IMR-90 (cell line): ENCODE measurements around the gene USP50. TPM values are rescaled to one million over a fixed set of nuclear protein-coding genes. Genes with fewer than 3 reads are reported as not detected.

ENCODE experiments used
- ATAC-seq: fragments of 200-7000 bp; cut with Tn5 transposase; 2 replicates; pipeline ENCODE4 v1.9.1; 2020; ENCODE audit warnings: low read depth, mild to moderate bottlenecking, moderate library complexity
- BruUV-seq: library from RNA; stranded (reverse); fragments of 400-500 nt; replicated peaks from 2 replicates; lab custom pipeline; 2021; lab: Mats Ljungman, UMichigan
- CTCF ChIA-PET: fragments of 300-600 bp; formaldehyde crosslinking; extraction: SDS; loops from one replicate; lab custom pipeline; 2021; ENCODE audit warnings: antibody characterized with exemption; lab: Yijun Ruan, JAX
- POLR2A ChIA-PET: fragments of 300-600 bp; sonication (Branson Sonifier 250); formaldehyde crosslinking; loops from one replicate; lab custom pipeline; 2022; ENCODE audit warnings: antibody characterized with exemption; ENCODE audit not compliant: unreplicated experiment; lab: Charles Lee
- DNase-seq: peaks from one replicate; pipeline ENCODE4 v3.0.0; 2013
- H2AFZ ChIP-seq: replicated peaks from 2 replicates; pipeline ENCODE3; 2013; ENCODE audit warnings: low read length, mild to moderate bottlenecking; ENCODE audit not compliant: poor library complexity
- H2AK5ac ChIP-seq: 2 replicates; pipeline ENCODE4 v1.6.1; 2013; ENCODE audit warnings: low read depth, low read length, inconsistent platforms
- H2AK9ac ChIP-seq: replicated peaks from 2 replicates; pipeline ENCODE3; 2013; ENCODE audit warnings: mild to moderate bottlenecking, low read depth, low read length, moderate library complexity; ENCODE audit not compliant: poor library complexity
- H2BK120ac ChIP-seq: 2 replicates; pipeline ENCODE4 v1.6.1; 2013; ENCODE audit warnings: low read depth, low read length, inconsistent platforms
- H2BK15ac ChIP-seq: 3 replicates; pipeline ENCODE4 v1.6.1; 2013; ENCODE audit warnings: low read depth, low read length, inconsistent platforms
- H2BK20ac ChIP-seq: 2 replicates; pipeline ENCODE4 v1.6.1; 2013; ENCODE audit warnings: low read depth, mild to moderate bottlenecking, inconsistent platforms, low read length, moderate library complexity
- H2BK5ac ChIP-seq: 2 replicates; pipeline ENCODE4 v1.6.1; 2013; ENCODE audit warnings: mild to moderate bottlenecking, low read depth, low read length, inconsistent platforms; ENCODE audit not compliant: poor library complexity, severe bottlenecking
- H3K14ac ChIP-seq: replicated peaks from 2 replicates; pipeline ENCODE4 v1.6.1; 2013; ENCODE audit warnings: low read depth, low read length, inconsistent platforms
- H3K18ac ChIP-seq: 2 replicates; pipeline ENCODE4 v1.6.1; 2013; ENCODE audit warnings: low read depth, low read length, control low read depth
- H3K23ac ChIP-seq: 2 replicates; pipeline ENCODE4 v1.6.1; 2013; ENCODE audit warnings: low read depth, low read length, inconsistent platforms
- H3K27ac ChIP-seq: 2 replicates; pipeline ENCODE4 v1.5.1; 2013; ENCODE audit warnings: mild to moderate bottlenecking, control low read depth, low read length; ENCODE audit not compliant: insufficient read depth
- H3K27me3 ChIP-seq: 2 replicates; pipeline ENCODE4 v1.6.1; 2013; ENCODE audit warnings: low read length; ENCODE audit not compliant: control insufficient read depth, insufficient read depth
- H3K36me3 ChIP-seq: 2 replicates; pipeline ENCODE4 v1.6.1; 2013; ENCODE audit warnings: low read length, mixed read lengths; ENCODE audit not compliant: control insufficient read depth, insufficient read depth
- H3K4ac ChIP-seq: 2 replicates; pipeline ENCODE4 v1.6.1; 2013; ENCODE audit warnings: low read depth, low read length, inconsistent platforms
- H3K4me1 ChIP-seq: 2 replicates; pipeline ENCODE4 v1.6.1; 2013; ENCODE audit warnings: low read length, mixed read lengths; ENCODE audit not compliant: control insufficient read depth, insufficient read depth
- H3K4me2 ChIP-seq: 2 replicates; pipeline ENCODE4 v1.6.1; 2013; ENCODE audit warnings: low read depth, mild to moderate bottlenecking, control low read depth, low read length, moderate library complexity
- H3K4me3 ChIP-seq: 2 replicates; pipeline ENCODE4 v1.5.1; 2013; ENCODE audit warnings: low read depth, mild to moderate bottlenecking, control low read depth, low read length, moderate library complexity; ENCODE audit not compliant: insufficient read depth
- H3K56ac ChIP-seq: 2 replicates; pipeline ENCODE4 v1.6.1; 2013; ENCODE audit warnings: low read length, inconsistent platforms; ENCODE audit not compliant: insufficient read depth; ENCODE audit errors: extremely low read depth
- H3K79me1 ChIP-seq, 2 experiments: 2 replicates each; pipeline ENCODE4 v1.6.1; 2013; ENCODE audit warnings: low read length in 2 of 2, inconsistent platforms in 1 of 2, low read depth in 1 of 2
- H3K9ac ChIP-seq: 2 replicates; pipeline ENCODE4 v1.6.1; 2013; ENCODE audit warnings: low read depth, low read length, control low read depth
- H3K9me1 ChIP-seq: 2 replicates; pipeline ENCODE4 v1.6.1; 2013; ENCODE audit warnings: low read length, inconsistent platforms; ENCODE audit not compliant: insufficient read depth
- H3K9me3 ChIP-seq: 2 replicates; pipeline ENCODE4 v1.6.1; 2013; ENCODE audit warnings: low read length; ENCODE audit not compliant: control insufficient read depth, insufficient read depth
- H4K20me1 ChIP-seq: 2 replicates; pipeline ENCODE4 v1.6.1; 2013; ENCODE audit warnings: low read length, inconsistent platforms; ENCODE audit not compliant: insufficient read depth
- H4K5ac ChIP-seq: 2 replicates; pipeline ENCODE4 v1.6.1; 2013; ENCODE audit warnings: mild to moderate bottlenecking, low read depth, low read length, control low read depth
- H4K8ac ChIP-seq, 2 experiments: 2 replicates each; pipeline ENCODE4 v1.6.1; 2013; ENCODE audit warnings: low read depth in 2 of 2, low read length in 2 of 2, control low read depth in 1 of 2, inconsistent platforms in 1 of 2
- H4K91ac ChIP-seq: 2 replicates; pipeline ENCODE4 v1.6.1; 2013; ENCODE audit warnings: low read depth, low read length, inconsistent platforms; ENCODE audit not compliant: insufficient read depth
- BHLHE40 ChIP-seq: fragments of 150-350 bp; IDR thresholded peaks from 2 replicates; pipeline ENCODE4 v1.6.1; 2016; ENCODE audit warnings: mild to moderate bottlenecking, low read depth, low read length
- CEBPB ChIP-seq: IDR thresholded peaks from 2 replicates; pipeline ENCODE4 v1.6.1; 2012; ENCODE audit warnings: low read depth, low read length, improper control_type of control experiment
- CHD1 ChIP-seq: IDR thresholded peaks from 2 replicates; pipeline ENCODE4 v1.6.1; 2012; ENCODE audit warnings: low read depth, low read length, improper control_type of control experiment
- CTCF ChIP-seq: conservative IDR thresholded peaks from 2 replicates; pipeline ENCODE4 v1.5.1; 2012; ENCODE audit warnings: mild to moderate bottlenecking, low read depth, low read length, improper control_type of control experiment
- ELK1 ChIP-seq: fragments of 150-350 bp; IDR thresholded peaks from 2 replicates; pipeline ENCODE4 v1.6.1; 2016; ENCODE audit warnings: low read depth, mild to moderate bottlenecking, low read length, moderate library complexity, borderline replicate concordance
- MAFK ChIP-seq: IDR thresholded peaks from 2 replicates; pipeline ENCODE4 v1.6.1; 2012; ENCODE audit warnings: low read depth, low read length, improper control_type of control experiment
- MAZ ChIP-seq: IDR thresholded peaks from 2 replicates; pipeline ENCODE4 v1.6.1; 2012; ENCODE audit warnings: low read depth, mild to moderate bottlenecking, low read length, improper control_type of control experiment, moderate library complexity, borderline replicate concordance
- RAD21 ChIP-seq: IDR thresholded peaks from 2 replicates; pipeline ENCODE4 v1.6.1; 2012; ENCODE audit warnings: low read length, improper control_type of control experiment
- RCOR1 ChIP-seq: IDR thresholded peaks from 2 replicates; pipeline ENCODE4 v1.6.1; 2012; ENCODE audit warnings: mild to moderate bottlenecking, low read length, improper control_type of control experiment; ENCODE audit not compliant: insufficient replicate concordance
- RFX5 ChIP-seq: IDR thresholded peaks from 2 replicates; pipeline ENCODE4 v1.8.0; 2012; ENCODE audit warnings: low read depth, mild to moderate bottlenecking, low read length, moderate library complexity
- SMC3 ChIP-seq: fragments of 150-350 bp; IDR thresholded peaks from 2 replicates; pipeline ENCODE4 v1.6.1; 2016; ENCODE audit warnings: low read depth, mild to moderate bottlenecking, antibody characterized with exemption, low read length, moderate library complexity
- USF2 ChIP-seq: fragments of 150-350 bp; IDR thresholded peaks from 2 replicates; pipeline ENCODE4 v1.6.1; 2017; ENCODE audit warnings: mild to moderate bottlenecking, antibody characterized with exemption, low read length, low read depth
- WGBS, 2 experiments: methylation state at CpG; one replicate each; pipeline versions ENCODE4 v1.1.5 to v1.1.7; 2013; ENCODE audit warnings: missing lambda C conversion rate in 2 of 2; ENCODE audit not compliant: insufficient read length in 1 of 2; ENCODE audit errors: extremely low coverage in 2 of 2; 5-methylcytosine and 5-hydroxymethylcytosine counted together
- dilution Hi-C: fragments of 300-500 bp; cut with HindIII; formaldehyde crosslinking; loops from one replicate; pipeline ENCODE4 v1.14.3; 2018; ENCODE audit warnings: low sequenced_read_pairs; ENCODE audit not compliant: unreplicated experiment
- in situ Hi-C: fragments of 300-500 bp; cut with MboI; formaldehyde crosslinking; loops from 3 replicates; pipeline ENCODE4 v1.14.3; 2019; ENCODE audit warnings: low sequenced_read_pairs, inconsistent platforms, mixed read lengths
- intact Hi-C: fragments of 100-400 bp; cut with micrococcal nuclease; formaldehyde crosslinking; loops from 2 replicates; pipeline ENCODE4 v1.10.0; 2022
- polyA plus RNA-seq, 3 experiments: library from polyadenylated mRNA; depleted of rRNA; stranded (reverse); fragments of >200 nt; gene quantifications; 2 replicates each; pipeline ENCODE4 v1.2.3, GENCODE V29; 2012; ENCODE audit warnings: low replicate concordance in 1 of 3
- total RNA-seq: library from RNA; depleted of rRNA; stranded (reverse); fragments of >200 nt; gene quantifications from 2 replicates; pipeline ENCODE4 v1.2.3, GENCODE V29; 2012

The USP50 gene
- total and polyA plus RNA-seq, 2 of the 4 experiments (the other 2 are of a cell fraction): not detected

DNA sequence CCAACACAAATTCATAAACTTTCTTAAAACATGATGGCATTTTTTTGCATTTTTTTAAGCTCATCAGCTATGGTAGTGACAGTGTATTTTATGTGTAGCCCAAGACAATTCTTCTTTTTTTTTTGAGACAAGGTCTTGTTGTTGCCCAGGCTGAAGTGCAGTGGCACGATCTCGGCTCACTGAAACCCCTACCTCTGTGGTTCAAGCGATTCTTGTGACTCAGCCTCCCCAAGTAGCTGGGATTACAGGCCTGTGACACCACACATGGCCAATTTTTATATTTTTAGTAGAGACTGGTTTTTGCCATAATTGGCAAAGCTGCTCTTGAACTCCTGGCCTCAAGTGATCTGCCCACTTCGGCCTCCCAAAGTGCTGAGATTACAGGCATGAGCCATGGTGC, 17.3 kb upstream of the USP50 start:
- Histone ChIP-seq H2AK5ac (no peak overlapping the region), H3K4me2 (no peak overlapping the region), H3K14ac (no peak overlapping the region), H3K4me3 (no peak overlapping the region), H4K8ac (no peak overlapping the region), H2AFZ (no peak overlapping the region), H3K23ac (no peak overlapping the region), H4K5ac (no peak overlapping the region), H2AK9ac (no peak overlapping the region), H3K9ac (no peak overlapping the region), H3K36me3 (peaks cover 23% of the 10 kb centered on the region), H3K9me1 (no peaks in the 10 kb centered on the region), H3K27ac (no peak overlapping the region), H3K4ac (no peak overlapping the region), H2BK15ac (no peak overlapping the region), H3K79me1 (peaks cover 0 to 9% of the 10 kb centered on the region in 2 experiments; a peak in 1 of 4 replicates), H2BK120ac (no peak overlapping the region), H4K20me1 (no peaks in the 10 kb centered on the region), H3K27me3 (no peaks in the 10 kb centered on the region), H3K56ac (no peak overlapping the region), H3K18ac (no peak overlapping the region), H4K91ac (no peak overlapping the region), H2BK5ac (no peak overlapping the region), H2BK20ac (no peak overlapping the region), H3K4me1 (no peaks in the 10 kb centered on the region), H3K9me3 (no peaks in the 10 kb centered on the region)
- POLR2A ChIA-PET: no interaction called here
- TF ChIP-seq CTCF (no peak), CHD1 (no peak), MAZ (no peak), RFX5 (no peak), MAFK (no peak), CEBPB (no peak), SMC3 (no peak), BHLHE40 (no peak), RAD21 (no peak), RCOR1 (no peak), ELK1 (no peak), USF2 (no peak)
- dilution Hi-C loops: no loop called here
- WGBS, 2 experiments: 100% methylated on average over 1 of the region's 4 CpGs; no CpG with 5 or more reads in 1 of the 2 experiments
- in situ Hi-C loops: no loop called here
- CTCF ChIA-PET: interaction anchor here (0.6 kb wide), 1 partner anchor 905 kb away, joined by 4 read pairs; no protein-coding TSS in a partner anchor
- ATAC-seq (no peak), DNase-seq (no peak)
- intact Hi-C loops: no loop called here
- no TSS peak for BruUV-seq
